Fibroblast of pulmonary artery (primary cell): ENCODE results near the gene SRRM4.
A peak's percentile ranks its signal among the peaks of the same experiment; 100 is the strongest.

Experiments
- DNase-seq: peaks from one replicate; pipeline ENCODE4 v3.0.0-alpha.2; 2010; ENCODE audit warnings: low read depth
- H3K4me3 ChIP-seq: replicated peaks from 2 replicates; pipeline ENCODE4 v1.5.1; 2011; ENCODE audit warnings: low read depth, mild to moderate bottlenecking, control low read depth, low read length, moderate library complexity
- TF ChIP-seq, protein P1 (sequence below): IDR thresholded peaks from 2 replicates; pipeline ENCODE4 v1.5.1; 2011; ENCODE audit warnings: mild to moderate bottlenecking, control low read depth, low read length, inconsistent platforms; ENCODE audit errors: missing control alignments

Gene SRRM4

DNA sequence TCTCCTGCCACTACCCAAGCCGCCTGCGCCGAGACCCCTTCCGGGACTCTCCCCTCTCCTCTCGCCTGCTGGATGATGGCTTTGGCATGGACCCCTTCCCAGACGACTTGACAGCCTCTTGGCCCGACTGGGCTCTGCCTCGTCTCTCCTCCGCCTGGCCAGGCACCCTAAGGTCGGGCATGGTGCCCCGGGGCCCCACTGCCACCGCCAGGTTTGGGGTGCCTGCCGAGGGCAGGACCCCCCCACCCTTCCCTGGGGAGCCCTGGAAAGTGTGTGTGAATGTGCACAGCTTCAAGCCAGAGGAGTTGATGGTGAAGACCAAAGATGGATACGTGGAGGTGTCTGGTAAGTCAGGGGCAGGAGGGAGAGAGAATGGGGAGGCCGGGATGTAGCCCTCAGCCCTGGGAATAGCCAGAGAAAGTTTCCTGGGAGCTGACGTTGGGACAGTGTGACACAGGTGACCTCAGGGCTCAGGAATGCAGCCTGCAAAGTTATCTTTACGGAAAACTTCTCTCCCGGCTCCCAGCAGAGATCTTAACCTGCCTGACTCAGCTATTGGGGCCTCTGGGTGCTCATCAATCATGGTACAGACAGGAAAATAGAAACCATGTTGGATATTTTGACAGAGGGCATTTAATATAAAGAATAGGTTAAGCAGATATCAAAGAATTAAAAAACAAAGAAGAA, 198.1 kb downstream of the SRRM4 start:
- H3K4me3 ChIP-seq: peak overlapping the region; percentile 67

GRCh38 chr12:119180380-119181040, 199.2 kb downstream of the SRRM4 start:
- peak overlapping the region; percentile 67 for H3K4me3 ChIP-seq
- DNase-seq: peak; percentile 67
- TF ChIP-seq, protein P1, sequence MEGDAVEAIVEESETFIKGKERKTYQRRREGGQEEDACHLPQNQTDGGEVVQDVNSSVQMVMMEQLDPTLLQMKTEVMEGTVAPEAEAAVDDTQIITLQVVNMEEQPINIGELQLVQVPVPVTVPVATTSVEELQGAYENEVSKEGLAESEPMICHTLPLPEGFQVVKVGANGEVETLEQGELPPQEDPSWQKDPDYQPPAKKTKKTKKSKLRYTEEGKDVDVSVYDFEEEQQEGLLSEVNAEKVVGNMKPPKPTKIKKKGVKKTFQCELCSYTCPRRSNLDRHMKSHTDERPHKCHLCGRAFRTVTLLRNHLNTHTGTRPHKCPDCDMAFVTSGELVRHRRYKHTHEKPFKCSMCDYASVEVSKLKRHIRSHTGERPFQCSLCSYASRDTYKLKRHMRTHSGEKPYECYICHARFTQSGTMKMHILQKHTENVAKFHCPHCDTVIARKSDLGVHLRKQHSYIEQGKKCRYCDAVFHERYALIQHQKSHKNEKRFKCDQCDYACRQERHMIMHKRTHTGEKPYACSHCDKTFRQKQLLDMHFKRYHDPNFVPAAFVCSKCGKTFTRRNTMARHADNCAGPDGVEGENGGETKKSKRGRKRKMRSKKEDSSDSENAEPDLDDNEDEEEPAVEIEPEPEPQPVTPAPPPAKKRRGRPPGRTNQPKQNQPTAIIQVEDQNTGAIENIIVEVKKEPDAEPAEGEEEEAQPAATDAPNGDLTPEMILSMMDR: no peak

More for the DNA sequence above, 198.1 kb downstream of the SRRM4 start:
- TF ChIP-seq, protein P1: no peak
- DNase-seq: peak; percentile 68

- no peak for DNase-seq
- peak overlapping the region; percentile 67 for H3K4me3 ChIP-seq
- TF ChIP-seq, protein P1: no peak
Observed at GRCh38 chr12:119181202-119181601, 199.9 kb downstream of the SRRM4 start.

DNA sequence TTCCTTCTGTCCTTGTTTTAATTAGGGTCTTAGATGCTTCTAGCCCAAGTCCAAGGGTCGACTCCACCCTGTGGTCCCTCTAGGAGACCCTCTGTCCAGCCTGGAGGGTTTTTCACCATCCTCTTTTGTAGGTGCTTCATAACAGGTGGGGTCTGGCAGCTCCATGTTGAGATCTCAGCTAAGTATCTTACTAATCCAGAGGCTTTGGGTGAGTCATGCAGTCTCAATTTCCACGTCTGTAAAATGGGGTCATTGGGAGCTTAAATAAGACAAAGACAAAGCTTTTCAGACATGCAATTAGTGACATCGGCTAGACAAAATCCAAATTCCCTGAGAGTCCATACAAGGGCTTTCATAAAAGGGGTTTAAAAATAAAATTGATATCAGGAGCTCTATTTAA, 200.6 kb downstream of the SRRM4 start:
- H3K4me3 ChIP-seq: no peak overlapping the region
- TF ChIP-seq, protein P1: no peak
- no peak for DNase-seq

DNA sequence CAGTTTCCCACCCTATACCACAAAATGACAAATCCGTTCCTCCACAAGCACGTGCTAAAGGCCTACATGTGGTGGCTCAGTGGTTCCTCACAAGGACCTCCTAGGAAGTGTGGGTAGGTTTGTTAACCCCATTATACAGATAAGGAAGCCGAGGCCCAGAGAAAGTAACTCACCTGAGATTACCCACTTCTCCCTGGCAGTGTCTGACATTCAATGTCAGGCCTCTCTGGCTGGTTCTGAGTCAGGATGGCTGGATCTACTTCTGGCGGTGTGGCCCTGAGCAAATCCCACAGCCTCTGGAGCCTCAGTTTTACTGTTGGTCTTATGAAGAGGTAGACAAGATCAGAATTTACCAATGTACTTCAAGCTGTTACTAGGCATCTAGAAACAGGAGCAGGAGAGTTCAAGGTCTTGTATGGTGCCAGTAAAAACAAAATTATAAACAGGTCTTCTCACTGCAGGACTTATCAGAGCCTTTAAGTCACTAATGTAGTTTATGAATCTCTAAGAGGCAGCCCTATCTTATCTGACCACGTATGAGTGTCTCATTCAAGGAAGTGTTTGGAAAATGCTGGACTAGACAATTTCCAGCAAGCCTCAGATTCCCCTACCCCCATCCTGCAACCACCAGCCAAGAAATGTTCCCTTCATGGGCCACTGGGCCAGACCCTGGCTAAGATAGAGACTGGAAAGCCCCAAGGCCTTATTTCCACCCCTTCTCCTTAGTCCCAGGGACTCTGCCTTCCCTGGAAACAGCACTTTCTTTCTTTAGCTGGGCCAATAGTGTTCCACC, 201.6 kb downstream of the SRRM4 start:
- TF ChIP-seq, protein P1: no peak
- peak; percentile 82 for DNase-seq
- no peak overlapping the region for H3K4me3 ChIP-seq

- TF ChIP-seq, protein P1: no peak
- no peak for DNase-seq
- no peak overlapping the region for H3K4me3 ChIP-seq
Observed at GRCh38 chr12:119183942-119184695, 202.8 kb downstream of the SRRM4 start.
